NT2/D1 (cell line): ENCODE results near the gene SUN5.
A peak's percentile ranks its signal among the peaks of the same experiment; 100 is the strongest.
"Not testable (repeated sequence)": the region's sequence is repeated elsewhere in the genome, so short reads cannot be mapped to it uniquely, and the experiment has no call there.

ENCODE experiments used
- DNase-seq: peaks from one replicate; pipeline ENCODE4 v3.0.0-alpha.2; 2011; ENCODE audit warnings: low read depth, low spot score
- H3K27me3 ChIP-seq: 2 replicates; pipeline ENCODE4 v1.6.0; 2011; ENCODE audit warnings: mild to moderate bottlenecking; ENCODE audit not compliant: insufficient read length, insufficient read depth
- H3K36me3 ChIP-seq: 2 replicates; pipeline ENCODE4 v1.6.1; 2011; ENCODE audit warnings: mild to moderate bottlenecking, low read length, mixed read lengths; ENCODE audit not compliant: insufficient read depth, insufficient read length
- H3K4me1 ChIP-seq: 2 replicates; pipeline ENCODE4 v1.5.1; 2011; ENCODE audit not compliant: insufficient read depth, insufficient read length
- H3K4me3 ChIP-seq: 2 replicates; pipeline ENCODE4 v1.5.1; 2011; ENCODE audit warnings: low read depth; ENCODE audit not compliant: insufficient read length
- H3K9ac ChIP-seq: 2 replicates; pipeline ENCODE4 v1.6.0; 2011; ENCODE audit warnings: low read depth; ENCODE audit not compliant: insufficient read length
- H3K9me3 ChIP-seq: 2 replicates; pipeline ENCODE4 v1.5.1; 2011; ENCODE audit warnings: mild to moderate bottlenecking, low read length; ENCODE audit not compliant: insufficient read depth
- SUZ12 ChIP-seq: IDR thresholded peaks from 2 replicates; pipeline ENCODE4 v1.6.1; 2011; ENCODE audit not compliant: insufficient read length, insufficient read depth; ENCODE audit errors: extremely low read depth
- YY1 ChIP-seq: IDR thresholded peaks from 2 replicates; pipeline ENCODE4 v1.6.1; 2011; ENCODE audit not compliant: insufficient read length, insufficient read depth
- ZNF274 ChIP-seq: IDR thresholded peaks from 2 replicates; pipeline ENCODE4 v1.6.1; 2011; ENCODE audit warnings: mild to moderate bottlenecking, low read depth, low read length

Gene SUN5, protein sequence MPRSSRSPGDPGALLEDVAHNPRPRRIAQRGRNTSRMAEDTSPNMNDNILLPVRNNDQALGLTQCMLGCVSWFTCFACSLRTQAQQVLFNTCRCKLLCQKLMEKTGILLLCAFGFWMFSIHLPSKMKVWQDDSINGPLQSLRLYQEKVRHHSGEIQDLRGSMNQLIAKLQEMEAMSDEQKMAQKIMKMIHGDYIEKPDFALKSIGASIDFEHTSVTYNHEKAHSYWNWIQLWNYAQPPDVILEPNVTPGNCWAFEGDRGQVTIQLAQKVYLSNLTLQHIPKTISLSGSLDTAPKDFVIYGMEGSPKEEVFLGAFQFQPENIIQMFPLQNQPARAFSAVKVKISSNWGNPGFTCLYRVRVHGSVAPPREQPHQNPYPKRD

DNA sequence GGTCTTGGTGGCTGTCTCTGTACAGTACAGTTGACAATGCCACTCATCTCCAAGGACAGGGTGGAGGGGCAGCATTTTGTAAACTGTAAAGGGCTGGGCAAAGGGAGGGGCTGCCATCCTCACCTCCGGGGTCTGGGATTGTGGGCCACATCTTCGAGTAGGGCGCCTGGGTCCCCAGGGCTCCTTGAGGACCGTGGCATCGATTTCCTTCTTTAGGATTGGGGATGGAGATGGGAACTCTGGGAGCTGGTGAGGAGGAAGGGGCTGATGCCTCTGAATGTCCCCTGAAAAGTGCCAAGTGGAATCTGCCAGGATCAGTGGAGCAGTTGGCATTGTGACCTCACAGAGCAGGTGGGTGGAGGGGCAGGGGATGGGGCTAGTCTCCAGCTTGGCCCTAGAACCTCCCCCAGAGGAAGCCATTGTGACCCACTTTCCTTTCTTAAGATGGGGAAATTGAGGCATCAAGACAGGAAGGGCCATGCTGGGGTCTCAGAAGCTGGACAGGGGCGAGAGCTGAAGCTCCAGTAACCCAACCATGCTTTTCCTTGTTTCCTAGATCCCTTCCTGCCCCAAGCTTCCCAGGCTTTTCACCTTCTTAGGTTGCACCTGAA lies at the start of gene SUN5:
SUN5 (minus strand) TSS at position 293 of the 611 bp plus-strand sequence; CDS start at position 200, 93 bp downstream.
- DNase-seq, result no peak
- TF ChIP-seq YY1, result no peak
- TF ChIP-seq SUZ12, result no peak
- TF ChIP-seq ZNF274, result no peak
- Histone ChIP-seq H3K4me3 (no peak within 1 kb of the TSS), H3K27me3 (no peaks in the 10 kb centered on the region), H3K9me3 (peaks cover 10% of the 10 kb centered on the region), H3K9ac (no peak within 1 kb of the TSS), H3K36me3 (no peaks in the 10 kb centered on the region), H3K4me1 (peaks cover 7% of the 10 kb centered on the region)

DNA sequence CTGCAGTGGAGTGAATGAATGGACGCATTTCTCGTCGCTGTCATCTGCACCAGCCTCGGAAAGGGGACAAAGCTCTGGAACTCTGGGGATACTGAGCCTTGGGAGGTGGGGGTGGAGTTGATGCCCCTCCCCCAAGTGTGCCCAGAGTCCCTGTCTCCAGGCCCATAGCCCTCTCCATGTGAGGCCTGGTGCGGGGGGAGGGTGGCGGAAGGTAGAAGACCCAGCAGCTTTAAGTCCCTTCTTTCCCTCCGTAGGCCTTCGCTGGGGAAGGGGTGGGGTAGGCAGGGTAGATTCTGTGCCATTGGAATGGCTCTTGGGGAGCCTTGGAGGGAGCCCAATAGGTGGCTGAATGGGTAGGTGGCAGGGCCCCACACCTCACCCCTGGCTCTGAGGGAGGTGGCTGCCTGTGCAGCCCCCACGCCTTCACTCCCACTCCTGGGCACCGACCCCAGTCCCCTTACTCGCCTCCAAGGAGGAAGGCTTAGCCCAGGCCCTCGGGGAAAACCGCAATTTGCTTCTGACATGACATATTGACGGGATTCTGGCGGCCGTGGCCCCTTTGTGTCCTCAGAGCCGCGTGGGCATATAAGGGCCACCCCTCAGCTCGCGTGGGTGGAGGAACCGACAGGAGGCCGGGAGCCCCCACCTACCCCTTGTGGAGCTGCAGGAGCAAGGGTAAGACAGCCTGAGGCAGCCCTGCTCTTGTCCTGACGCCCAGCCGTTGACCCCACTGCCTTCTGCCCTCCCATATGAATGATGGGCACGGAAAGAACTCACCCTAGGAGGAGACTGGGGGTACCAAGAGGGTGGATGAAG lies 49.3 kb upstream of the SUN5 start, which contains the start of gene BPIFB3:
BPIFB3 (plus strand) TSS at position 613 of the 816 bp plus-strand sequence. CDS start 1,533 bp downstream, outside the sequence.
- no peaks in the 10 kb centered on the region for H3K9me3 ChIP-seq
- H3K4me1 ChIP-seq, result peaks cover 11% of the 10 kb centered on the region
- H3K4me3 ChIP-seq, result no peak within 1 kb of the TSS
- no peak for TF ChIP-seq SUZ12
- no peak for TF ChIP-seq YY1
- no peak for TF ChIP-seq ZNF274
- no peaks in the 10 kb centered on the region for H3K27me3 ChIP-seq
- H3K36me3 ChIP-seq, result no peaks in the 10 kb centered on the region
- peak within 1 kb of the TSS; percentile 17 for H3K9ac ChIP-seq
- no peak for DNase-seq

DNA sequence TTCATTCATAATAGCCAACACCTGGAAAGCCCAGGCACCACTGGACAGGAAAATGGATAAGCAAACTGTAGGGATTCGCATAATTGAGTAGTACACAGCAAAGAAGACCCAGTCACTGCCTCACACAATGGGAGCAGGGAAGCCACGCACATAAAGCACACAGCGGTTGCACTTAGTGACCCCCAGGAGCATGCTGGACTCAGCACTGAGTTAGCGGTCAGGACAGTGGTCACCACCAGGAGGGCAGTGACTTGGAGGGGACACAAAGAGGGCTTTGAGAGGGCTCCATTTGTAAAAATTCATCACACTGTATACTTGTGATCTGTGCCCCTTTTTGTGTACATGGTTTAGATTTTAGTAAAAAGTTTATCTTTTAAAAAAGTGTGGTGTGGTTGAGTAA lies 47.1 kb upstream of the SUN5 start:
- Histone ChIP-seq H3K27me3 (no peaks in the 10 kb centered on the region), H3K4me3 (no peak overlapping the region), H3K4me1 (peaks cover 11% of the 10 kb centered on the region), H3K9ac (no peak overlapping the region), H3K36me3 (no peaks in the 10 kb centered on the region), H3K9me3 (peaks cover 4% of the 10 kb centered on the region; the same call in 1 of the 2 replicates)
- TF ChIP-seq YY1 (no peak), ZNF274 (no peak), SUZ12 (no peak)
- no peak for DNase-seq

DNA sequence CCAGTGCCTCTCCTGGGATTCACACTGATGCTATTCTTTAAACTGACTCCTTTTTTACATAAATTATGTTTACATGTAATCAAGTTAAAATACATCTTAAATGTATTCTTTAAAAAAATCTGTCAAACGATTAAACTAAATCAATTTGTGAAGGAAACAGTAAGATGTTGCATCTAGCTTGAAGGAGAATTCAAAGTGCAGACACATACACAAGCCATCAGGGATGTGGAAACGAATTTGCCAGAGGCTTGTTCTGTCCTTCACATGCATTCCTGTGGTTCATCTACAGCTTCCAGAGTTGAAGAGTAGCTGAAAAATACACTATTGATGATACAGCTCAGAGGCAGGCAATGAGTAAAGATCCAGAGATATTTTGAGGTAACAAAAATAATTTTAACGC lies 42.2 kb upstream of the SUN5 start:
- no peaks in the 10 kb centered on the region for H3K36me3 ChIP-seq
- no peaks in the 10 kb centered on the region for H3K27me3 ChIP-seq
- peaks cover 25% of the 10 kb centered on the region; the same call in 1 of the 2 replicates for H3K9me3 ChIP-seq
- no peak for DNase-seq
- no peak overlapping the region for H3K4me3 ChIP-seq
- H3K4me1 ChIP-seq, result no peaks in the 10 kb centered on the region
- H3K9ac ChIP-seq, result no peak overlapping the region
- TF ChIP-seq SUZ12 (no peak), ZNF274 (no peak), YY1 (no peak)

DNA sequence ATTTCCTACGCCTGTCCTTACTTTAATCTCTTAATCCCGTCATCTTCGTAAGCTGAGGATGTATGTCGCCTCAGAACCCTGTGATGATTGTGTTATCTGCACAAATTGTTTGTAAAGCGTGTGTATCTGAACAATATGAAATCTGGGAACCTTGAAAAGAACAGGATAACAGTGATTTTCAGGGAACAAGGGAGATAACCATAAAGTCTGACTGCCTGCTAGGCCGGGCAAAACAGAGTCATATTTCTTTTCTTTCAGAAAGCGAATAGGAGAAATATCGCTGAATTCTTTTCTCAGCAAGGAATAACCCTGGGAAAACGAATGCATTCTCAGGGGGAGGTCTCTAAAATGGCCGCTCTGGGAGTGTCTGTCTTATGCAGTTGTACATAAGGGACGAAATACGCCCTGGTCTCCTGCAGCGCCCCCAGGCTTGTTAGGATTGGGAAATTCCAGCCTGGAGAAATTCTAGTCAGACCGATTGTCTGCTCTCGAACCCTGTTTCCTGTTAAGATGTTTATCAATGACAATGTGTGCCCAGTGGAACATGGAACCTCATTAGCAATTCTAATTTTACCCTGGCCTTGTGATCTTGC lies 41.0 kb upstream of the SUN5 start:
- not testable (repeated sequence) for DNase-seq, H3K36me3 ChIP-seq, H3K4me3 ChIP-seq, H3K4me1 ChIP-seq, H3K9ac ChIP-seq, H3K27me3 ChIP-seq
- peaks cover 25% of the 10 kb centered on the region; the same call in 1 of the 2 replicates for H3K9me3 ChIP-seq

DNA sequence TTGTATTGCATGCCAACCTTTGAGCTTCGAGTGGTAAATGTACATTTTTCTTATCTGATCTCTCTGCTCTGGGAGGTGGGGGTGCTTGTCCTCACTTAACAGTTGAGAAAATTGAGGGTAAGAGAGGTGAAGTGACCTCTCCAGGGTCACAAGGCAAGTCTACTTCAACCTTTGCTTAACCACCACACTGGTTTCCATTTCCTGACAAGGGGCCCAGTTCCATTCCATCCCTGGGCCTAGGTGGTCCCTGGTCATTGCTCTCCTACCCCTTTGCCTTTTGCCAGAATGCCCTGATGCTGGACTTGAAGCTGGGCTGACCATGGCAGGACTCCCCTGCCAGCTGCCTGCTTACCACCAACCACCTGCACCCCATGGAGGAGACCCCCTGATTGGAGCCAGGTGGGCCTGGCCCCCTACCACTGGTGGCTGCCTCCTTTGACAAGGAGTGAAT lies 39.5 kb upstream of the SUN5 start:
- no peak overlapping the region for H3K4me3 ChIP-seq
- no peaks in the 10 kb centered on the region for H3K27me3 ChIP-seq
- no peaks in the 10 kb centered on the region for H3K36me3 ChIP-seq
- no peak overlapping the region for H3K9ac ChIP-seq
- TF ChIP-seq SUZ12, result no peak
- no peaks in the 10 kb centered on the region for H3K4me1 ChIP-seq
- peaks cover 25% of the 10 kb centered on the region; the same call in 1 of the 2 replicates for H3K9me3 ChIP-seq
- DNase-seq, result no peak
